NCI-H2227 (cell line): ENCODE measurements around the gene HMX2.
"Not testable (repeated sequence)": the region's sequence is repeated elsewhere in the genome, so short reads cannot be mapped to it uniquely, and the experiment has no call there.

Experiments
- DNase-seq: peaks from one replicate; lab custom pipeline; 2025; ENCODE audit not compliant: unreplicated experiment; lab: John Stamatoyannopoulos, UW

HMX2 gene

DNA sequence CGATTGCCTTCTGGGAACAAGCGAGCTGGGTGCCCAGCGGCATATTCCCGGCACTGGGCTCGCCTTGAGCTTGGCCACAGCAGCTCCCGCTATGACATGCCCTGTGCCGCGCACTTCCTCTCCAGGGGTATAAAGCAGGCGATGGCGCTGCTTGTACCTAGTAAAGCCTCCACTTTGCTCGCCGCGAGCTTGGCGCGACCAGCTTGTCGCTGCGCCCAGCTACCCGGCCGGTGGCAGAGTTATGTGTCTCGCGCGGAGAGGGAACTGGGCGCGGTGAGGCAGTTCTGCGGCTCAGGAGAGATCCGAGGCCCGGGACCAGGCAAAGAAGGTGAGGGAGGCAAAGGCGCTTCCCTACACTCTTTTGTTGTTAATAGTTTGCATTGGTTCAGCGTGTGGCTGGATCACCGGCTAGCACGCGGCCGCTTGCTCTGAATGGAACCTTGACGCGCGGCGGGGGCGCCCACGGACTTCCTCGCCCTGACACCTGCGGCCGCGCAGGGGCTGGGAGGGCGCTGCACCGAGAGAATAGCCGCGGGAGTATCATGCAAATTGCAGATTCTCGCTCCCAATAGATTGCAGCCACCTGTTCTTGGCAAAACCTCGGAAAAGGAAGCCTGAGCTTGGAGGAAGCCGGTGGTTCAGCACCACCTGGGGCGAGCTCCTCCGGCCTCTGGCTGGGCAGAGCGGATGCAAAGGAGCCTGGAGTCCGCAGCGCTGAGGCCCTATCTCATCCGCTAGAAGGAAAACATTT, 3.2 kb downstream of the HMX2 start:
- peak; percentile 22 for DNase-seq

- DNase-seq = no peak
Measured at GRCh38 chr10:123151737-123152135, 3.8 kb downstream of the HMX2 start.

DNA sequence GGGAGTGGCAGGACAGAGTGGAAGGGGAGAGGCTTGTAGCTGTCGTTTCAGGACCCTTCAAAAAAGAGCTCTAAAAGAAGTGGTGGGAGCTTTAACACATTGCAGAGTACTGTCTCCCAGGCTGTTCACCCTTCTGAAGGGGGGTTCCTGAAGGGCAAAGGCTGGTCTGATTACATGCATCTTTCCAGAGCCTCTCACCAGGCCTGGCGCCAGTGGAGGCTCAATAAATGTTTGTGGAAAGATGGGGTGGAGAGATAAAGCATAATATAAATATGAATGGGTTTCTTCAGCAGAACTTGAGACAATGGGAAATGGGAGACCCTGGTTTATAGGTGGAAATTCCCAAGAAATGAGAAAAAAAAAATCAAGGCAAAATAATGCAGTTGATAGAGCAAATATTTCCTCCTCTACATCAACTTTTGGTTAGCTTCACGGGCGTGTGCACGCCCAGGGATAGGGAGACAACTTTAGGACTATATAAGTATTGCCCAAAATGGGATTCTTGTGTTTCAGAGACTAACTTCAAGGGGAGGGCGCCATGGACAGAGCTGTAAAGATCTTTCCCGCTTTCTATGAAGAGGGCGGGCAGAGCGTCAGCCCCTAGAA, 5.7 kb downstream of the HMX2 start:
- DNase-seq = no peak

DNA sequence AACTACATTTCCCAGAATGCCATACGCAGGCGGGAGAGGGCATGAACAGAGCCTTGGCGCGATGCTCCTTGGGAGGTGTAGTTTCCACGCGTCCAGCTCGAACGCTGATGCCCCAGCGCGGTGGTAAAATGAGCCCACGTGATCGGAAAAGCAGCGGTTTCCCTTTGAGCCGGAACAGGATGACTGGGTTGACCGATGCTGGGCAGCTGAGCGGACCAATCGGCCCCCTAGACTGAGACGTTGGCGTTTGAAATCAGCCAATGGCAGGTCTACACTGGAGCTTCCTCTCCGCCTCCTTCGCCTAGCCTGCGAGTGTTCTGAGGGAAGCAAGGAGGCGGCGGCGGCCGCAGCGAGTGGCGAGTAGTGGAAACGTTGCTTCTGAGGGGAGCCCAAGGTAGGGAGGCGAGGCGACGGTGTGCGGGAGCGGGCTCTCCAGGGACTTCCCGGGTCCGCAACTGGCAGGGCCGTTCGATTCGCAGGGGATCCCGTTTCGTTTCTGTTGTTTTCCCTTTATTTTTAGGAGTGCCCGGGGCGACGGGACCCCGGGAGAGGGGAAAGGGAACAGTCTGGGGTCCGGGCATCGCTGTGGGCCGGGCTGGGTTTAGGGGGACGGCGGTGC, 6.3 kb downstream of the HMX2 start, which contains the start of gene BUB3:
Gene BUB3 (plus strand): TSS at position 311 of the 619 bp plus-strand sequence. CDS start 516 bp downstream, outside the sequence.
- peak; percentile 98 for DNase-seq

DNA sequence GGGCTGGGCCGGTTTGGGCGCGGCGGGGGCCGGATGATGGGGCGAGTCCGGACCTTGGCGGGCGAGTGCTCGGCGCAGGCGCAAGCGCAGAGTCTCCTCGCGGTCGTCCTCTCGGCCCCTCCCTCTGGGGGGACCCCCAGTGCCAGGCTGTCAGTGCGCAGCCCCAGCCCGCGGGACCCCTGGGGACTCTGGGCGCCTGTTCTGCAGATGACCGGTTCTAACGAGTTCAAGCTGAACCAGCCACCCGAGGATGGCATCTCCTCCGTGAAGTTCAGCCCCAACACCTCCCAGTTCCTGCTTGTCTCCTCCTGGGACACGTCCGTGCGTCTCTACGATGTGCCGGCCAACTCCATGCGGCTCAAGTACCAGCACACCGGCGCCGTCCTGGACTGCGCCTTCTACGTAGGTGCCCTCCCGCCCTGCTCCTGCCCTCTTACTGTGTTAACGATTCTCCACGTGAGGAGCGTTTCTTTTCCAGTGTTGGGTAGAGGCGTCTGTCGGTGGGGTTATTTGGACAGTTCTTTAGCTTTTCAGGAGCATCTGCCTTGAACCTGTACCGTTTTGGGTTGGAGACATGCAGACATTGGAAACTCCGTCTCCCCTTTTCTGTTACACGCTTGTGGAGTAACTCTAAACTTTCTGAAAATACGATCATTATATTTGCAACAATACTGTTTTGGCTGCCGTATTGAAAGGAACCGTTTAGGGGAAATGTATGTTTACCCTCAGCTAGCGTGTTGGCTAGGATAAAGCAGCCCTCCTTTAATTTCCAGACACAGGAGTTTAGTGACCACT, 7.0 kb downstream of the HMX2 start:
- peak; percentile 49 for DNase-seq

DNA sequence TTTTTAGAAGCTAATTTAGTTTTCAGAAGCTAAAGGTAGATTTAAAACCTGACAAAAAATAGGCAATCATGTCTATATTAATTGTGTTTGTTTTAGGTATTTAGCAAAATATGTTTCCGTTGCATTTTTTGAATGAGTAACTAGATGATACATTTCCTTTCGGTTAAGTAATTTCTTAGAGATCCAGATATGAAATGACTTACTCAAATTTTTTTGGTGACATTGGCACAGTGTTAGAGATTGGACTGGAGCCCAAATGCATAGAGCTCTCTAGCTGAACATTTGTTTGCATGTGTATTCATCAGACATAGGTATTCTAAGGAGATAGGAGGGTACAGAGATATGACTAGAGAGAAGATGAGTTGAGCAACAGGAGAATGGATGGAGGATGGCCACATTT, 8.1 kb downstream of the HMX2 start:
- no peak for DNase-seq

GRCh38 chr10:123157210-123157609, 9.3 kb downstream of the HMX2 start:
- no peak for DNase-seq

DNA sequence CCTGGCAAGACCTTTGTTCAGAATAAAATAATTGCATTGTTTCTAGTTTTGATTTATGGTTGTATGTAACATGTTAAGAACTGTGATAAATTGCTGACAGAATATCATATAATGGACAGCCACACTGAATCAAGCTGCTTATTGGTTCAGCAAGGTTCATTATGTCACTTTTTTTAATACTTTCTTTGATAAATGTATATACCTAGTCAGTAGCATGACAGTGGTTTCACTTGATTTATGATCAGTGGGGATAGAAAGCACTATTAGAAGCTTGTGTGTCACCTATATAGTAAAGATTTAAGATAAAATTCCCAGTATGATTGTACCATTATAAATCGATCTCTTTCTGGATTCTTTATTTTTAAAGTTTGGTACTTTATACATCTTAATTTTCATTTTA, 10.7 kb downstream of the HMX2 start:
- no peak for DNase-seq

DNA sequence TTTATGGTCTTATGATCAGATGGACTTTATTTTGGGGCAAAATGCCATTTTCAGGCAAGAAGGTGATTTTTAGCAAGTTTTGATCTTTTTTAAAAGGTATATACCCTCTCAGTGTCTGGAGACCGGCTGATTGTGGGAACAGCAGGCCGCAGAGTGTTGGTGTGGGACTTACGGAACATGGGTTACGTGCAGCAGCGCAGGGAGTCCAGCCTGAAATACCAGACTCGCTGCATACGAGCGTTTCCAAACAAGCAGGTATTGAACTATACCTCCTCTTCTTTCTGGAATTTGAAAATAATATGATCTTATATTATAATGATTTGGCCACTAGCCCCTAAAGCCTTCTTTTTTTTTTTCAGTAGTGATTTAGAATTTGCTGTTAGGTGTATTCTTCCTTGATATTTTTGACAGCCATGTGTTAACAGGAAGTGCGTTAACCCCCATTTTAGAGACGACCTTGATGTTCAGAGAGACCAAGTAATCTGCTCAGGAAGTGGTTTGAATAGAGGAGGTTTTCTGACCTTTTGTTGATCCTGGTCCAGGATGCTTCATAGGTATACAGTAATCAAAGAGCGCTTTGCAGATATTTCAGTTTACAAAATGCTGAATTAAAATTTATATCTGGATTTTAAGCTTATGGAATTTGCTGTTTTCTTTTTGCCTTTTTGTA, 12.5 kb downstream of the HMX2 start:
- no peak for DNase-seq

GRCh38 chr10:123164319-123164718, 16.4 kb downstream of the HMX2 start:
- no peak for DNase-seq

DNA sequence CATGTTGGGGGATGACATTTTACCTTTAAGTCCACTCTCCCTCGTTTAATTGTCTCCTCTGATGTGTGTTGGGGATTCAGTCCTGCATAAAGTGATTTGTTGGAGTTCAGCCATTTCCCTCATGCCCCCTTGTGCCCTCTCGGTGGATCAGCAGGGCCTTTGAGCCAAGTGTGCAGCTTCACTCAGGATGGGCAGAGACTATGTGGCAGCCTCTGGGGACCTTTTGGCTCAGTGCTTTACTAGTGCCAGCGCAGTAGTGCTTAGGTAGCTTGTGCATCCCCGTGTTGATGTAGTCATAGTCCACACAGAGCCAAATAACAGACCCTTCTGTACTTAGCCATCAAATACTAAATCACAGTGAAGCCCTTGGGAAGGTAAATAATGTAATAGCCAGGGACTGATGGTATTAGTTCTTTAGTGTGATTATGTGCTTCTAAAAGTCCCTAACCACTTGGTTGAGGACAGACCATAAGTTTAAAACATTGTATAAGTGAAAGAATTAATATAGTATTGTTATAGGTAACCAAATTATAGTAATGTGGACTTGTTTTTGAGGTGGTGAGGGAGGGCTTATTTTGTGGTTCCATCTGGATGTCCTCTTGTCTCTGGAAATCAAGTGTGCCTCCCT, 17.6 kb downstream of the HMX2 start:
- no peak for DNase-seq

- no peak for DNase-seq
Measured at GRCh38 chr10:123166618-123167017, 18.7 kb downstream of the HMX2 start.

DNA sequence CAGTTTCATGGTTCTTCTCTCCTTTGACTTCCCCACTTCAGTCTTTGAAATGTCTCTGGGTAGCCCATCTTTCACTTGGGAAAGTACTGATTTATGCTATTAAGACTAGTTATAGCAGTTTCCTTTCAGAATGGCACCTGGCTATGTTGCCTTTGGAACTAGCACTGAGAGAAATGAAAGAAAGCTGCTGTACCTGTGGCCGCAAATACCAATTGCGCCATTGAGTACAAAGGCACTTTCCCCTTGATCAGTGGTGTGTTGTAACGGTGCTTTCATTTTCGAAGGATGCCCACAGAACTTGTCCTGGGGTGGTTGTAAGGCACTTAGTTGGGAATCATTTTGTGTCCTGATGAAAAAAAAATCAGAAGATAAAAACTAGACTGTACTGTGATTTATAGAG, 23.0 kb downstream of the HMX2 start:
- no peak for DNase-seq

DNA sequence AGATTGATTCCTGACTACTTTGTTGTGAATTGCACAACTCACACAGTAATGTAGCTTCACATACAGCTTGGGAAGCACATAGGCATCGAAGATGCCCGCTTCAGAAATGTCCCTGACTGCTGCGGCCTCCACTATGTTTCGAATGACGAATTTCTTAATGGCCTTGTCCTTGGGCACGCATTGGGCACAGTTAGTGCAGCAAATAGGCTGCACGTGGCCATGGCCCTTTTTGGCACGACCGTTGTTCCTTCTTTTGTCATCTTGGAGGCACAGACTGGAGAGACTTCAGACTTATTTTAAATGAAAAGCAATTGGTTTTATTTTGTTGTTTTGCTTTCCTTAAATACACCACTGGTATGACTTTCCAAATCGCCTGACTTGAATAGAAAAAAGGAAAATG, 23.7 kb downstream of the HMX2 start:
- not testable (repeated sequence) for DNase-seq

GRCh38 chr10:123175389-123176387, 27.8 kb downstream of the HMX2 start:
- DNase-seq = no peak

DNA sequence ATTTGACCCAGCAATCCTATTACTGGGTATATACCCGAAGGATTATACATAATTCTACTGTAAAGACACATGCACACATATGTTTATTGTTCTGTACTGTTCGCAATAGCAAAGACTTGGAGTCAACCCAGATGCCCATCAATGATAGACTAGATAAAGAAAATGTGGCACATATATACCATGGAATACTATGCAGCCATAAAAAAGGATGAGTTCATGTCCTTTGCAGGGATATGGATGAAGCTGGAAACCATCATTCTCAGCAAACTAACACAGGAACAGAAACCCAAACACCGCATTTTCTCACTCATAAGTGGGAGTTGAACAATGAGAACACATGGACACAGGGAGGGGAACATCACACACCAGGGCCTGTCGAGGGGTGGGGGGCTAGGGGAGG, 30.5 kb downstream of the HMX2 start:
- DNase-seq = not testable (repeated sequence)

DNA sequence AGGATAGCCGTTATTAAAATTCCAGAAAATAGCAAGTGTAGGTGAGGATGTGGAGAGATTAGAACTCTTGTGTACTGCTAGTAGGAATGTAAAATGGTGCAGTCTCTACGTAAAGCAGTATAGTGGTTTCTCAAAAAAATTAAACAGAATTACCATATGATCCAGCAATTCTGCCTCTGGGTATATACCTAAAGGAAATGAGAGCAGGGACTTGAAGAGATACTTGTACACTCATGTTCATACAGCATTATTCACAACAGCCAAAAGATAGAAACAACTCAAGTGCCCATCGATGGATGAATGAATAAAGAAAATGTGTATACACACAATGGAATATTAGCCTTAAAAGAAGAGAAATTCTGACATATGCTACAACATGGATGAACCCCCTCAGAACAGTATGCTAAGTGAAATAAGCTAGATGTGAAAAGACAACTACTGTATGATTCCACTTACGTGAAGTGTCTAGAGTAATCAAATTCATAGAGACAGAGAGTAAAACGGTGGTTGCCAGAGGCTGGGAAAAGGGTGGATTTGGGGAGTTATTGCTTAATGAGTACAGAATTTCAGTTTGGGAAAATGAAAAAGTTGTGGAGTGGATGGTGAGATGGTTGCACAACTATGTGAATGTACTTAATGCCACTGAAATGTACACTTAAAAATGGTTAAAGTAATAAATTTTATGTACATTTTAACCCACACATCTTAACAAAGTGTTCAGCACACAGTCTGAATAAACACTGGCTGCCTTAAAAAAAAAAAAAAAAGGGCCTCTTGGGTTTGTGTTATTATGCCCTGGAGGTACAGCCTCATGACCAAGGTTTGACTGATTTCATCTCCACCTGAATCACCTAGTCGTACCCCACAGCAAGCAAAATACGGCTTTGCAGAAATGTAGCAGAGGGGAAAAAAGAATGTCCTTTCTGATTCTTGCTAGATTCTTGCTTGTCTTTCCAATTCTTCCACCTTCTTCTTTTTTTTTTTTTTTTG, 32.5 kb downstream of the HMX2 start:
- DNase-seq = no peak

DNA sequence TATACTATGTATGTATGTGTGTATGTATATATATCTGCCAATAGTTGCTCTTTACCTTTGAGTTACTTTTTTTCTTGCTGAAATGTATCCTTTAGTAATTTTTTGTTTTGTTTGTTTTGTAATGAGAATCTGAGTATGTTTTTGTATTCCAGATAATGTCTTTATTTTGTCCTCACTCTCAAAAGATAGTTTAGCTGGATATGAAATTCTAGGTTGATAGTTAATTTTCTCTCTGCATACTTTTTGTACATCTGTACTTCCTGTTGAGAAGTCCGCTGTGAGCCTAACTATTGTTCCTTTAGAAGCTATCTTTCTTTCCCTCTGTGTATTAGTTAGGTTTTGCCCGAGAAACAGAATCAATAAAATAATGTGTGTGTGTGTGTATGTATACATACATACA, 35.8 kb downstream of the HMX2 start:
- DNase-seq = no peak
